ENCODE results near the gene KDM4C.

The KDM4C gene

DNA sequence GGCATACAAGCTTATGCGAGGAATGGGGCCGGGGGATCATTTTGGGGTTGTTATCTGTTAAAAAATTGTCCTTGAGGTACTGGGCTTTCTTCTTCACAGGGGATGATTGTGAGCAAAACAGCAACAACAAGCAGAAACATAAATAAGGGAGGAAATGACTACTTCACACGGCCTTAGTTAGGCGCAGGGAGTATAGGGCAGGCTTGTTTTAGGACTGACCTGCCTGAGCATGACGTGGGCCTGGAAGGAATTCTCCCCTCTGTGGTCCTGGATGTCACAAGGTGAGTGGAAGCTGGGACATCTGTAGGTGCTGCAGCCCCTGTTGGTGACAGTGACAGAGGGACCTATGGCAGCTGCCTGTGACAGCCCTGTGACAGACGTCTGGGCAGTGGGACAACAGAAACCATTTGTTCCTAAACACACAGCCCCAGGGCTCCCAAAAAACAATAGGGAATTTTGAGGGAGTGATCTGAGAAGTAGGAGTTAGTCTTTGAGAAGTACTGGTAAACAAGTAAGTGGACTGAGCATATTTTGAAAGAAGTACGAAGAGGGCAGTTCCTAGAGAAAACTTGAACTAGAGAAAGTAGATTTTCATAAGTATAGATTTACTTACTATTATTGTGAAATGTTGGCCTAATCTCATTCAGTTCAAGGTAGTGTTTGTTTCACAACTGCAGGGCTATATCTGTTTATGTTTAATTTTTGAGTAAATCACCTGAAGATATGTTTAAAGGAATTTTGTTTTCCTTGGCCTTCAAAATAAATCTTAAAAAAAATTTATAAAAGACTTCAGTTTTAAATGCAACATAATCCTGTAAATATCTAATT is 113.1 kb downstream of the KDM4C start:
- DNase-seq, result no peak

GRCh38 chr9:6873857-6874256 is 116.1 kb downstream of the KDM4C start:
- no peak for DNase-seq

DNA sequence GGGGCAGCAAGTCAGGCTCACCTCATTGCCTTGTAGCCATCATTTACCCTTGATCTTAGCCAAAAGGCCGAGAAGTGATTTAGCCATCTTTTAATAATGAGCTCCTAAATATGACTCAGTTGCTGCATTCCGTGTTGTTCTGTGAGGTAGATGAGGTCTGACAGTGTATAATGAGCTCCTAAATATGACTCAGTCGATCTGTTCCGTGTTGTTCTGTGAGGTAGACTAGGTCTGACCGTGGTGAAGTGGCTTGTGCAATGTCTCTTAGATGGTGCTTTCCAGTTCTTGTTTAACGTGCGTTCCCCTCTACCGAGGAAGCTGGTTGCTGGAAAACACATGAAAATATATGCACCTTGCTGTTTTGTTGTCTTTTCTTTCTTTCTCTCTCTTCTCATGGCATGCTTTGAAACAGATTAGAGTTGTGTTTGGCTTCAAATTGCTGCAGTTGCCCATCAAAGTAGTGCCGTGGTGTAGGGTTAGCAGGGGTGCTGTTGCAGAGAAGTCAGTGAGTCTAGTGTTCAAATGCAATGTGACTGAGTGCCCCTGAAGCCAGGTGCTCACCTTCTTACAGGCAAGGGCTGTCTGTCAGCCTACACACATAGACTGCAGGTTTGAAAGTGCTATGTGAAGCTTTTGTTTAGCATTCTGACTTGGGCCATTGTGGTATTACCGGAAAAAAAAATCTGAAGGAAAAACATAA is 118.6 kb downstream of the KDM4C start:
- no peak for DNase-seq

GRCh38 chr9:6877671-6878161 is 119.9 kb downstream of the KDM4C start:
- no peak for DNase-seq

- no peak for DNase-seq
These were observed 122.9 kb downstream of the KDM4C start for GRCh38 chr9:6880626-6881025.

GRCh38 chr9:6884101-6884500 is 126.3 kb downstream of the KDM4C start:
- DNase-seq, result no peak

DNA sequence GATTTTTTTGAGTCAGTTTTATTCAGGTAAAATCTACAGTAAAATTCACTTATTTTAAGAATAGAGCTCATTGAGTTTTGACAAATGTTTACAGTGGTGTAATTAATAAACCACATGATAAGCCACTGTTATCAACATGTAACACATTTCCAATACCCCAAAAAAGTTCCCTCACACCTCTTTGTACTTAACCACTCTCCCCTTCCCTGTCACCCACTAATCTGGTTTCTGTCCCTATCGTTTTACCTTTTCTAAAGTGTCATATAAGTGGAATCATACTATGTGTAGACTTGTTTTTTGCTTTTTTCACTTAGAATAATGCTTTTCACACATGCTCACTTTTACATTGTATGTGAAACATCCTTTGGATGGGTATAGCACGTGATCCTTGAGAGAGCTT is 127.2 kb downstream of the KDM4C start:
- DNase-seq, result no peak

GRCh38 chr9:6887051-6887450 is 129.3 kb downstream of the KDM4C start:
- no peak for DNase-seq

DNA sequence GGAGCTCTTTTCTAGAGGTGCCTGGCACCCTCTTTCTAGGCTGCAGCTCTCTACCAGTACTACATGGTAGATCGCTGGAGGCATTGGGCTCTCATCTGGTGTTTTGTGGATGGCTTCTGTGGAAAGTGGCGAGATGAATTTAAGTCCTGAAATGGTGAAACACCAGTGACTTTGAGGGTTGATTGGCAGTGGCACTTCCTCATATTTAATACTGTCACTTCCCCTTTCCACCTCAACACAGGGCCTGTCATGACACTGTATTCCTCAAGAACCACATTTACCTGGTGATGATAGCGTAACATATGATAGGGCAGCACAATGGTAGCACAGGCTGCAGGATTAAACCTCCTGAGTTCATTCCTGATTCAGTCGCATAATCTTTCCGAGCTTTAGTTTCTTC is 132.1 kb downstream of the KDM4C start:
- DNase-seq, result no peak

DNA sequence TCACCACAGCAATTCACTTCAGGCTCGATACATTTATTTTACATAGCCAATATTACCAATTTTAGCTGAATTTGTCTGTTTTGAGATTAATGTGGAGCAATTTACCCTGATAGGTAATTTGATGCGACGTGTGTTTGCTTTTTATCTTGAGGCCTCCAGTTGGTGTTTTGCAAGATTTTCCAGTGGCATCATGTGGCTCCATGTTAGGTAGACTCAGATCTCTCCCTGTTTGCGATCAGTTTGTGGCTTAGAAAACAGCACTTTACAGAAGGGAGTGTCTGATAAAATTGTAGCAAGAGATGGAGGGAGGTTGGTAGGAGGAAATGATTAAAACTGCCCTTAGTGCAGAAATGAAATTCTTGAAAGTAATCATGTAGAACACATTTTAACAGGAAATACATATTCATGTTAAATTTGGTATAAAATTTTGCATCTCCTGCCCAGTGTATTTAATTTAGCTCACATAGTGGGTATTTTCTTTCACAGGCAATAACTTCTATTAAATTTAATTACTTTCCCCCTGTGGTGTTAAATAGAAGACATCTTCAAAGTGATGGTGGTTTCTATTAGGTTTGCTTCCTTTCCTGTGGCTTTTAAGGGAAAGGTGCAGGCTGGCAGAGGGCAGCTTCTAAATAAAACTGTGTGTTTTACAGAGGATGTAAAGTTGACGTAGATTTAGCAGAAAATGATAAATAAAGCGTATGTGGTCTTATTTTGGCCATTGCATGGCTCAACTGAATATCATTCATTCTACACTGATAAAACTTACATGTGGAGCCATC is 135.8 kb downstream of the KDM4C start:
- DNase-seq, result no peak

DNA sequence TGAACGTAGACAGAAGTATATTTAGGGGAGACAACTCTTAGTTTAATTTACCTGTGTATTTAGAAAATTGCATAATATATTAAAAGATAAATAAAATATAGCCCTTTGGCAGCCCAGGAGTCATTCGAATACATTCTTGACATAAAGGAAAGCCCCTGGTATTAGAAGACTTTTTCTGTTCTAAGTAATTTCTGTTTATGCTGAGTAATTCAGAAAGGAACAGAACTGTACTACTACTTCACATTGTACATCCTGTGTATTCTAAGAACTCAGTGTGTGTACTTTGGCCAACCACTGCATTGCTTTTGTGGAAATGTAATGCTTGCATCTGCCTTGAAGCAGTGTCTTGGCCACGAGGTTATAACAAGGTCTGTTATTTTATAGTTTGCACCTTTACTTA is 136.4 kb downstream of the KDM4C start:
- DNase-seq, result no peak

- DNase-seq, result no peak
These were observed 138.0 kb downstream of the KDM4C start for GRCh38 chr9:6895754-6896153.

- no peak for DNase-seq
These were observed 138.8 kb downstream of the KDM4C start for GRCh38 chr9:6896562-6896961.

DNA sequence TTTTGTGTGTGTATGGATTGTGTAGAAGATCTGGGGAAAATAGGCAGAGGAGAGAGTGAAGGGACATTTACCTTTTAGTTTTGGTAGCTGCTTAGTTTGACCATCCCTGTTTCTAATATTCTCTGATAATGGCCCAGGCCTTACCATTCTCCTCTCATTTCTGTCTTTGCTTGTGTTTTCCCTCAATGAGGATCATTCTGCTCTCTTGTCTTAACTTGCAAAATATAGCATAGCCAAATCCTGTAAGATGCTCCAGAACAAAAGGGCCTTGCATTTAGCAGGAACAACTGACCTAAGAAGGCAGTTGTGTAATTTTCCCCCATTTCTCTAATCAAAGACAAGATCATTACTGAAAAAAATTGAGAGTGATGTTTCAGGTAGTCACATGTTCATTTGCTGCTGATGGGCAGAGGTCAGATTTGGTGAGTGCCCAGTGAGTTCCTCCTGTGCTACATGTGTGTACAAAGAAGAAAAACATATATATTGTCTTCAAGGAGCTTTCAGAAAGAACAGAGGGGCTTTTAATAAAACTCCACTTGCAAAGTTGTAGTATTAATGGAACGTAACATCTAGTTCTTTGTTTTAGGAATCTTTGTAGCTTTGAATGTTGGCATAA is 139.5 kb downstream of the KDM4C start:
- no peak for DNase-seq

- DNase-seq, result no peak
These were observed 140.1 kb downstream of the KDM4C start for GRCh38 chr9:6897898-6898302.

DNA sequence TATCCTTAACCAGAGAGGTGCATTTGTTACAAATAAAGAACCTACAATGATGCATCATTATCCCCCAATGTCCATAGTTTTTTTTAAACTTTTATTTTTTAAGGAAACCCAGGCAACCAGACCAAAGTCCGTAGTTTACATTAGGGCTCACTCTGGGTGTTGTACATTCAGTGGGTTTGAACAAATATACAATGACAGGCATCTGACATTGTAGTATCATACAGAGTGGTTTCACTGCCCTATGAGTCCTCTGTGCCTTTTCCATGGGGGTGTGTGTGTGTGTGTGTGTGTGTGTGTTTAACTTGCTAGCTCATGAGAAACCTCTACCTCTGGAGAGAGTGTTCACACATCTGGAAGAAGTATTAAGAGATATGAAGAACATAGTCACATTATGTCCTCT is 141.5 kb downstream of the KDM4C start:
- DNase-seq, result no peak

DNA sequence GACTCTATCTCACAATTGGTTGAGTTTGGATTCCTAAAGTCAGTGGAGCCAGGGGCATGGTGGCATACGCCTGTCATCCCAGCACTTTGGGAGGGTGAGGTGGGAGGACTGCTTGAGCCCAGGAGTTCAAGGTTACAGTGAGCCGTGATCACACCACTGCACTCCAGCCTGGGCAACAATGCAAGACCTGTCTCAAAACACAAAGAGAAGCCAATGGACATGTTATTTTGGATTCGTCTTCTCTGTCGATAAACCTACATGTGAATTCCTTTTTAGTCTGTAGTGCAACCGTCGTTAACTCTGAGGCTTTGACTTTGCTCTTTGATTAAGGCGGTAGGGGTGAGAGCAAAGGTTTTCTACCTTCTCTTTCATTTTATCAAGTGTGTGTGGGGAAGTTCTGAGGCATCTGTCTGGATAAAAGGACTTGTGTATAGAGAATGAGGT is 142.7 kb downstream of the KDM4C start:
- DNase-seq, result no peak

DNA sequence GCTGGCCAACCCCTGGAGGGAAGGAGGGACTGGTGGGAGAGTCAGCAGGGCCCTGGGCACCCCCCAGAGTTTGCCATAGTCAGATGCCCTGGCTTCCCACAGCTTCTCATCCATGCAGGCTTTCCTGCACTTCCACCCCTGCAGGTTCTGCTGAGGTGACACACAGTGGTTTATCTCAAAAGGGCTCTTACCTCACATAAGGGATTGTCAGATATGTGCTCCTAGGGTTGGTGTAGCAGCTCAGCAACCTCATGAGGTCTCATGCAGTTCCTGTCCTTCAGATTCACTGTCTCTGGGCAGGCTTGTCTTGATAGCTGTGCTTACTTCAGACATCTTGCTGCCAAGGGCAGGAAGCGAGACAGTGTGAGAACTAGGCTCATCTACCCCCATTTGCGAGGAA is 143.4 kb downstream of the KDM4C start:
- no peak for DNase-seq

DNA sequence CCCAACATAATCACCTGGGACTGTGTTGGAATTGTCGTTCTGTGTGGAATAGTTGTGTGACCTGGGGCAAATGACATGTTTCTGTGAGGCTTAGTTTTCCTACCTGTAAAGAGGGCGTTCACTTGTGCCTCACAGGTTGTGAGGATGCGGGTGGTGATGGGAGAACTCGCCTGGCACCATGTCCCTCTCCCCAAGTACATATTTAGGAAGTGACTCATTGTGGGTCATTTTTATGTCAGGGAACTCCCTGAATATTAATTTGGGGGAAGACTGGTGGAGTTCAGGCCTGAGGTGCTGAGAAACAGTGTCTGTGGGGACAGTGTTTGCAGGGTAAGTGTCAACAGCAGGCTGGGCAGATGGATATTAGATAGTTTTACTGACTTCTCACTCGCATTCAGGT is 144.7 kb downstream of the KDM4C start:
- no peak for DNase-seq

GRCh38 chr9:6904371-6904770 is 146.6 kb downstream of the KDM4C start:
- no peak for DNase-seq

GRCh38 chr9:6905850-6906375 is 148.1 kb downstream of the KDM4C start:
- DNase-seq, result no peak

- no peak for DNase-seq
These were observed 150.1 kb downstream of the KDM4C start for GRCh38 chr9:6907772-6908381.

Measured in activated T-cell treated with anti-CD3 and anti-CD28 coated beads, Interleukin-2, amount 50 U/mL, for 1 hour (primary cell).